ENCODE results near the gene ITPR1. TPM values are rescaled to one million over a fixed set of nuclear protein-coding genes. Genes with fewer than 3 reads are reported as not detected.

ITPR1 gene
- total RNA-seq, 2 donors from 2014 or later: 5.9 TPM

- Histone ChIP-seq H3K36me3 (ENCODE audit: control insufficient read depth, insufficient read depth, low read length) (no peaks in the 10 kb centered on the region), H3K4me1 (ENCODE audit: control insufficient read depth, insufficient read depth, low read length) (peaks cover 6% of the 10 kb centered on the region), H3K27ac (ENCODE audit: low read depth, low read length) (no peak overlapping the region), H3K9me3 (ENCODE audit: control insufficient read depth, low read length) (no peaks in the 10 kb centered on the region), H3K4me3 (ENCODE audit: low read length) (no peak overlapping the region), H3K9ac (ENCODE audit: extremely low read depth, low read length, poor library complexity, severe bottlenecking) (no peak overlapping the region), H3K27me3 (ENCODE audit: control insufficient read depth, insufficient read depth, low read length, poor library complexity, severe bottlenecking) (peaks cover 10% of the 10 kb centered on the region)
- no peak overlapping the region for H3K27ac Mint-ChIP-seq
- H3K4me3 Mint-ChIP-seq: no peak overlapping the region
- WGBS, 2 experiments (ENCODE audit: insufficient coverage in 1 of 2, insufficient read length in 1 of 2): 94% methylated on average over 2 of the region's 2 CpGs; no CpG with 5 or more reads in 1 of the 2 experiments
- H3K27me3 Mint-ChIP-seq (ENCODE audit: insufficient read depth): peaks cover 6% of the 10 kb centered on the region
- peaks cover 17% of the 10 kb centered on the region for H3K4me1 Mint-ChIP-seq
- no peaks in the 10 kb centered on the region for H3K36me3 Mint-ChIP-seq (ENCODE audit: low read depth)
- no peaks in the 10 kb centered on the region for H3K9me3 Mint-ChIP-seq
- no peak for DNase-seq
- TF ChIP-seq CTCF (conservative IDR thresholded peaks at IDR 0.05): no peak
Measured at GRCh38 chr3:4666071-4666470, 172.9 kb downstream of the ITPR1 start.

GRCh38 chr3:4670352-4670751, 177.2 kb downstream of the ITPR1 start:
- no peak overlapping the region for H3K27ac Mint-ChIP-seq
- H3K4me1 Mint-ChIP-seq: peaks cover 12% of the 10 kb centered on the region
- Histone ChIP-seq H3K36me3 (ENCODE audit: control insufficient read depth, insufficient read depth, low read length) (no peaks in the 10 kb centered on the region), H3K9me3 (ENCODE audit: control insufficient read depth, low read length) (no peaks in the 10 kb centered on the region), H3K9ac (ENCODE audit: extremely low read depth, low read length, poor library complexity, severe bottlenecking) (no peak overlapping the region), H3K4me1 (ENCODE audit: control insufficient read depth, insufficient read depth, low read length) (peaks cover 6% of the 10 kb centered on the region), H3K4me3 (ENCODE audit: low read length) (no peak overlapping the region), H3K27ac (ENCODE audit: low read depth, low read length) (no peak overlapping the region), H3K27me3 (ENCODE audit: control insufficient read depth, insufficient read depth, low read length, poor library complexity, severe bottlenecking) (no peaks in the 10 kb centered on the region)
- WGBS, 2 experiments (ENCODE audit: insufficient coverage in 1 of 2, insufficient read length in 1 of 2): 71 to 85% methylated on average over 1 to 5 of the region's 5 CpGs
- H3K36me3 Mint-ChIP-seq (ENCODE audit: low read depth): no peaks in the 10 kb centered on the region
- H3K9me3 Mint-ChIP-seq: no peaks in the 10 kb centered on the region
- no peak overlapping the region for H3K4me3 Mint-ChIP-seq
- peak; percentile 78 for TF ChIP-seq CTCF (conservative IDR thresholded peaks at IDR 0.05)
- DNase-seq: peak; percentile 75
- H3K27me3 Mint-ChIP-seq (ENCODE audit: insufficient read depth): no peaks in the 10 kb centered on the region

GRCh38 chr3:4672725-4673275, 179.7 kb downstream of the ITPR1 start:
- Mint-ChIP-seq H3K9me3 (no peaks in the 10 kb centered on the region), H3K4me1 (peaks cover 9% of the 10 kb centered on the region), H3K27me3 (ENCODE audit: insufficient read depth) (no peaks in the 10 kb centered on the region), H3K27ac (no peak overlapping the region), H3K36me3 (ENCODE audit: low read depth) (no peaks in the 10 kb centered on the region), H3K4me3 (no peak overlapping the region)
- H3K9me3 ChIP-seq (ENCODE audit: control insufficient read depth, low read length): no peaks in the 10 kb centered on the region
- TF ChIP-seq CTCF (conservative IDR thresholded peaks at IDR 0.05): no peak
- H3K27me3 ChIP-seq (ENCODE audit: control insufficient read depth, insufficient read depth, low read length, poor library complexity, severe bottlenecking): no peaks in the 10 kb centered on the region
- no peaks in the 10 kb centered on the region for H3K36me3 ChIP-seq (ENCODE audit: control insufficient read depth, insufficient read depth, low read length)
- WGBS, 2 experiments (ENCODE audit: insufficient coverage in 1 of 2, insufficient read length in 1 of 2): 81 to 91% methylated on average over 7 to 11 of the region's 11 CpGs
- no peak overlapping the region for H3K4me3 ChIP-seq (ENCODE audit: low read length)
- H3K9ac ChIP-seq (ENCODE audit: extremely low read depth, low read length, poor library complexity, severe bottlenecking): no peak overlapping the region
- no peak for DNase-seq
- H3K4me1 ChIP-seq (ENCODE audit: control insufficient read depth, insufficient read depth, low read length): no peaks in the 10 kb centered on the region
- no peak overlapping the region for H3K27ac ChIP-seq (ENCODE audit: low read depth, low read length)
